ENCODE measurements around the gene HMGB2. TPM values are rescaled to one million over a fixed set of nuclear protein-coding genes. Genes with fewer than 3 reads are reported as not detected.

HMGB2 gene
- total RNA-seq, 3 donors from 2014 or later: 48.2 to 66.2 (median 58.0) TPM

- intact Hi-C loops (cut with DNase I; ENCODE audit: low total_unique reads): no loop called here
- H3K9me3 ChIP-seq: no peaks in the 10 kb centered on the region
- no peak overlapping the region for H3K4me3 ChIP-seq
- no peak for DNase-seq (ENCODE audit: low spot score in 2 of 2)
- no peak overlapping the region for H3K27ac ChIP-seq
- H3K27me3 ChIP-seq: no peaks in the 10 kb centered on the region
- no peaks in the 10 kb centered on the region for H3K36me3 ChIP-seq
- TF ChIP-seq POLR2AphosphoS5 (IDR thresholded peaks at IDR 0.05) (no peak), POLR2A (IDR thresholded peaks at IDR 0.05) (no peak), CTCF (IDR thresholded peaks at IDR 0.05) (no peak)
- no peaks in the 10 kb centered on the region for H3K4me1 ChIP-seq
Observed at GRCh38 chr4:173307778-173308177, 26.4 kb downstream of the HMGB2 start.

GRCh38 chr4:173301518-173302201 lies 32.5 kb downstream of the HMGB2 start:
- intact Hi-C loops (cut with DNase I; ENCODE audit: low total_unique reads): no loop called here
- Histone ChIP-seq H3K27me3 (no peaks in the 10 kb centered on the region), H3K4me1 (no peaks in the 10 kb centered on the region), H3K36me3 (no peaks in the 10 kb centered on the region), H3K4me3 (no peak overlapping the region), H3K27ac (no peak overlapping the region), H3K9me3 (no peaks in the 10 kb centered on the region)
- TF ChIP-seq CTCF (IDR thresholded peaks at IDR 0.05) (peak; percentile 42 to 53 (median 45)), POLR2A (IDR thresholded peaks at IDR 0.05) (no peak)
- no peak for DNase-seq (ENCODE audit: low spot score in 2 of 2)

GRCh38 chr4:173294444-173294843 lies 39.7 kb downstream of the HMGB2 start:
- no peaks in the 10 kb centered on the region for H3K4me1 ChIP-seq
- no peak overlapping the region for H3K27ac ChIP-seq
- DNase-seq (ENCODE audit: low spot score in 2 of 2): no peak
- TF ChIP-seq POLR2A (IDR thresholded peaks at IDR 0.05) (no peak), POLR2AphosphoS5 (IDR thresholded peaks at IDR 0.05) (no peak), CTCF (IDR thresholded peaks at IDR 0.05) (no peak)
- no peaks in the 10 kb centered on the region for H3K27me3 ChIP-seq
- H3K9me3 ChIP-seq: no peaks in the 10 kb centered on the region
- no peak overlapping the region for H3K4me3 ChIP-seq
- no peaks in the 10 kb centered on the region for H3K36me3 ChIP-seq
- intact Hi-C loops (cut with DNase I; ENCODE audit: low total_unique reads): no loop called here

GRCh38 chr4:173293663-173294062 lies 40.5 kb downstream of the HMGB2 start:
- Histone ChIP-seq H3K36me3 (no peaks in the 10 kb centered on the region), H3K27ac (no peak overlapping the region), H3K27me3 (no peaks in the 10 kb centered on the region), H3K4me3 (peak overlapping the region in 1 of 3 donors; percentile 29), H3K4me1 (no peaks in the 10 kb centered on the region), H3K9me3 (no peaks in the 10 kb centered on the region)
- no peak for DNase-seq (ENCODE audit: low spot score in 2 of 2)
- TF ChIP-seq POLR2A (IDR thresholded peaks at IDR 0.05) (no peak), CTCF (IDR thresholded peaks at IDR 0.05) (no peak), POLR2AphosphoS5 (IDR thresholded peaks at IDR 0.05) (no peak)
- intact Hi-C loops (cut with DNase I; ENCODE audit: low total_unique reads): no loop called here

- Histone ChIP-seq H3K4me3 (no peak overlapping the region), H3K27me3 (no peaks in the 10 kb centered on the region), H3K9me3 (peaks cover 0 to 9% of the 10 kb centered on the region in 2 donors), H3K27ac (no peak overlapping the region), H3K36me3 (no peaks in the 10 kb centered on the region), H3K4me1 (no peaks in the 10 kb centered on the region)
- no peak for DNase-seq (ENCODE audit: low spot score in 2 of 2)
- intact Hi-C loops (cut with DNase I; ENCODE audit: low total_unique reads): no loop called here
- TF ChIP-seq CTCF (IDR thresholded peaks at IDR 0.05) (no peak), POLR2AphosphoS5 (IDR thresholded peaks at IDR 0.05) (no peak), POLR2A (IDR thresholded peaks at IDR 0.05) (no peak)
Observed at GRCh38 chr4:173291899-173292298, 42.3 kb downstream of the HMGB2 start.
